Heart left ventricle (tissue), 13 donors: Measurements from ENCODE around the gene PAX4.

ENCODE experiments used
- CTCF ChIP-seq, 12 donors: fragments of 200-600 bp; sonication (generic) in 4 of 12; IDR thresholded peaks; one replicate each; pipeline versions ENCODE4 v1.5.0 to v1.8.0; 2018 to 2022; ENCODE audit warnings: antibody characterized with exemption in 12 of 12, mild to moderate bottlenecking in 5 of 12
- POLR2A ChIP-seq, 2 donors: fragments of 450-650 bp; IDR thresholded peaks; one replicate each; pipeline ENCODE4 v1.6.1; 2017; ENCODE audit warnings: antibody characterized with exemption in 2 of 2, mild to moderate bottlenecking in 2 of 2, moderate library complexity in 2 of 2
- donor health status: ischemic (EF 13 %, LVEDD 7.1; RV severe dilation, severe dysfunction).
- donor health status: DM: no; HTN: yes; CAD: no.
- donor health status: DM: no; HTN: no; CAD: no.
- donor health status: ischemic (EF 25% LVEDD 6.9; RV normal size, moderate dysfunction).
- donor health status: ischemic (EF 25% LVEDD 5.7; RV mildly dilated, moderate dysfunction).
- donor health status: ischemic (EF 35%, LVEDD 5.7; RV mildly dilated, moderate dysfunction).
- donor health status: nonischemic (EF 11% LVEDD 7.7; RV severe dilation, severe dysfunction).
- donor health status: DM: yes; HTN: yes; CAD: no.
- donor health status: PGD.
- donor health status: ischemic (EF 29% LVEDD 5.4; RV normal size, mild dysfunction).
- donor health status: nonischemic (EF 23%, LVEDD 6.1; RV moderate dilation, normal function).

GRCh38 chr7:127594490-127594889 is 23.5 kb downstream of the PAX4 start:
- TF ChIP-seq CTCF (IDR thresholded peaks at IDR 0.05) (no peak), POLR2A (IDR thresholded peaks at IDR 0.05) (no peak)
